NOMO-1 treated with dmso at 0.1 percent for 144 hours (cell line): ENCODE data around the gene D2HGDH.
"Not testable (repeated sequence)": the region's sequence is repeated elsewhere in the genome, so short reads cannot be mapped to it uniquely, and the experiment has no call there.

Experiments
- DNase-seq: peaks from one replicate; lab custom pipeline; 2025; ENCODE audit not compliant: unreplicated experiment; lab: John Stamatoyannopoulos, UW

Gene D2HGDH

DNA sequence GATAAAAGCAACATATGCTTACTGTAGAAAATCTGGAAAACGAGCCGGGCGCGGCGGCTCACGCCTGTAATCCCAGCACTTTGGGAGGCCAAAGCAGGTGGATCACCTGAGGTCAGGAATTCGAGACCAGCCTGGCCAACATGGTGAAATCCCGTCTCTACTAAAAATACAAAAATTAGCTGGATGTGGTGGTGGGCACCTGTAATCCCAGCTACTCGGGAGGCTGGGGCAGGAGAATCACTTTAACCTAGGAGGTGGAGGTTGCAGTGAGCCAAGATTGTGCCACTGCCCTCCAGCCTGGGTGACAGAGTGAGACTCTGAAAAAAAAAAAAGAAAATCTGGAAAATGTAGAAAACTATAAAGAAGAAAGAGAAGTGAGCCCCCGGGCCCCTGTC lies 83.4 kb downstream of the D2HGDH start:
- not testable (repeated sequence) for DNase-seq
